ENCODE data around the gene SAYSD1.

DNA sequence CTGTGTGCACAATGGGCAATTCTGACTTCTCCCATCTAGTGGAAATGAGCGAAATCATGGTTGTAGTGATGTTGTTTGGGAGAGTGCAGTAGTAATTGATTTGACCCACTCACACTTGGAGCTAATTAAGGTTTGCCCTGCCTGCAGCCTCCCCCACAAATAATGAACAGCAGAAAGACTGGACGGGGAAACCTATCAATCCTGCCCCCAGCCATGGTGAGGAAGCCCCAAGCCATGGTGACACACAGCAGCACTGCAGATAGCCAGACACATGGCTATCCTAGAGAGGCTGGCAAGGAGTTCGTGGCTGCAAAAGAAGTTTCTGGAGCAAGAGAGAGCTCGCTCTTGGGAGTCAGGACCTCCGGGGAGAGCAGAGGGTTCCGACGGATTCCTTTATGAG, 27.8 kb downstream of the SAYSD1 start:
- TF ChIP-seq EZH2 (IDR thresholded peaks at IDR 0.05; ENCODE audit: insufficient read depth, poor library complexity, severe bottlenecking) (no peak), EZH2phosphoT487 (IDR thresholded peaks at IDR 0.05; ENCODE audit: insufficient read depth, low read depth) (no peak)

All from GM23248 (cell line).